GM10847 (cell line): ENCODE measurements around the gene DIAPH2.

Source experiments
- POLR2A ChIP-seq: IDR thresholded peaks from 2 replicates; pipeline ENCODE4 v1.6.1; 2011; ENCODE audit not compliant: insufficient read length; ENCODE audit errors: extremely low read depth

Gene DIAPH2

DNA sequence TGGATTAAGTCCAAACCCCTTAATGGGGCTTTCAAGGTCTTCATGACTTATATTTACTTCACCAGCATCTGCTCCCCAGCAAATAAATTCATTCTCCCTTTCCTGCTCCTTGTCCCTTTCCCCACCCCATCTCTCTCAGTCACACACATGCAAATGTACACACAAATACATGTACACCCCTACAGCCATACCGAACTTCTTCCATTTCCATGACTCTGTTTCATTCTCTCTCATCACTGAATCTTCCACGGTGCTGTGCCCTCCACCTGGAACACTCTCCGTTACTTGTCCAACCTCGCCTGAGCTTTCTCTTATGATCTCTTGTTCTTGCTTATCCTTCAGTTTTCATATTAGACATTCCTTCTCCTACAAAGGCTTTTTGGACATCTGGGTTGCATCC lies 177.0 kb downstream of the DIAPH2 start:
- no peak for TF ChIP-seq POLR2A

DNA sequence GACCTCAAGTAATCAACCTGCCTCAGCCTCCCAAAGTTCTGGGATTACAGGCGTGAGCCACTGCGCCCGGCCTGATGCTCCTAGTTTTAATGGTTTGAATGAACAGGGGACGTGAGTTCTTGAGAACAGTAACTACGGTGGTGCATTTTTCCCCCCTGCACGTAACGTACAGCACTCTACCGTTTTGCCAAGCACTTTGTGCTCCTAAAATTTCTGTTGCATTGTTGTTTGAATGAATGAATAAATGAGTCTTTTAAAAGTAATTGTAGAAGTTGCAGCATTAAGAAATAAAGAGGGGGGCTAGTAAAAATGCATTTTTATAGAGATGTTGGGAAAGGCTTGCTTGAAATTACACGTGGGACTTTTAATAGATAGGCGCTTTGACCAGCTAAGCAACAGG lies 199.0 kb downstream of the DIAPH2 start, which contains the start of gene RPA4:
Gene RPA4 (plus strand): TSS at position 301 of the 400 bp plus-strand sequence. CDS start 403 bp downstream, outside the sequence.
- no peak for TF ChIP-seq POLR2A

DNA sequence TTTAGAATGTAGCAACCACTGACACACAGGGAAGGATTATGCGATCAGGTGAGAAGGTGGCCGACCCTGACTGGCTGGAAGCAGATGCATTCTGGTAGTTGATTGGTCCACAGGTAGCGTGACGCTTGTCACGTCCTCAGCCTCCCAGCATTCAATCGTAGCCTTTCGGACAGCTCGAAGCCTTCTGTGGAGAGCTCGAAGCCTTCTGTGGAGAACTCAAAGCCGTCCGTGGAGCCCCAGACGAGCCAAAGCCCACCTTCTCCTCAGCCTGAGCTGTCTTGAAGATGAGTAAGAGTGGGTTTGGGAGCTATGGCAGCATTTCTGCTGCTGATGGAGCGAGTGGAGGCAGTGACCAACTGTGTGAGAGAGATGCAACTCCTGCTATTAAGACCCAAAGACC lies 199.4 kb downstream of the DIAPH2 start:
- no peak for TF ChIP-seq POLR2A

DNA sequence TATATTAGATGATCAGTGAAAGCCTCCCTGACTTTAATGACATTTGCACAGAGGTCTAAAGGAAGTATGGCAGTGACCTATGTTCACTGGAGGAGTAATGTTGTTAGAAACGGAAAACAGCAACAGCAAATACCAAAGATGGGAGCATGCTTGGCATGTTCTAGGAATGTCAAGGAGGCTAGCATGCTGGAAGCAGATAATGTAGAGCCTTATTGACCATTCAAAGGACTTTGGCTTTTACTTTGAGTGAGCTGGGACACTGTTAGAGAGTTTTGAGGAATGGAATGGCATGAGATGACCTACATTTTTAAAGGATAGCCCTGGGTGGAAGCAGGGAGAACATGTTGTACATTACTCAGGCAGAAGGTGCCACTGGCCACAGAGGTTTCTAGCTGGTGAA lies 205.1 kb downstream of the DIAPH2 start:
- no peak for TF ChIP-seq POLR2A

DNA sequence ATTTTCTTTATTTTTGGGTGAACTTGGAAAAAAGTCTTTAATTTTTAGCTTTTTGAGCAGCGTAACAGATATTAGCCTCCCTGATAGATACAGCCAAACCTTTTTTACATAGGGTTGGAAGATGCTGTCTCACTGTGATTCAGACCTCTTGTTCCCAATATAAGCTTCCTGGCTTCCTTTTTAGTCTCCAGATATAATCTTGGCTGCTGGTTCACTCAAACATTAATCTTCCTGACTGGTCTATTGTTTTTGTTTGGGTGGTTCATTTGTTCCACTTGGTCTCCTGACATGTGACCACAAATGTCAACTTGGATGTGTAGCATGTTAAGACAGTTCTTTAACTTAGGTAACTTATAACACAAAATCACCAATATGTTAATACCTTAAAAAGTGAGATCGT lies 222.1 kb downstream of the DIAPH2 start:
- TF ChIP-seq POLR2A, result no peak

- TF ChIP-seq POLR2A, result no peak
These were observed 223.1 kb downstream of the DIAPH2 start for GRCh38 chrX:96907516-96908272.

- TF ChIP-seq POLR2A, result no peak
These were observed 224.6 kb downstream of the DIAPH2 start for GRCh38 chrX:96909291-96909690.

- no peak for TF ChIP-seq POLR2A
These were observed 234.2 kb downstream of the DIAPH2 start for GRCh38 chrX:96918864-96919263.

- TF ChIP-seq POLR2A, result no peak
These were observed 235.0 kb downstream of the DIAPH2 start for GRCh38 chrX:96919672-96920071.

GRCh38 chrX:96924581-96924980 lies 239.9 kb downstream of the DIAPH2 start:
- no peak for TF ChIP-seq POLR2A

- no peak for TF ChIP-seq POLR2A
These were observed 244.4 kb downstream of the DIAPH2 start for GRCh38 chrX:96929036-96929435.

DNA sequence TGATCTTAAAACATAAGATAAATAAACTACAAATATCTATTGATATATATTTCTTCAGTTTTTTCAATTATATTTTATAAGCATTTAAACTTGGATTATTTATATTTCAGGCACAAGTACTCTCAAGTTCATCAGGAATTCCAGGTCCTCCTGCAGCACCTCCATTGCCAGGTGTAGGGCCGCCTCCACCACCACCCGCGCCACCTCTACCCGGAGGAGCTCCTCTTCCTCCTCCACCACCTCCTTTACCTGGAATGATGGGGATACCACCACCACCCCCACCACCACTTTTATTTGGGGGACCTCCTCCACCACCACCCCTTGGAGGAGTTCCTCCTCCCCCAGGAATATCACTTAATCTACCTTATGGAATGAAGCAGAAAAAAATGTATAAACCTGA lies 273.1 kb downstream of the DIAPH2 start:
- no peak for TF ChIP-seq POLR2A

DNA sequence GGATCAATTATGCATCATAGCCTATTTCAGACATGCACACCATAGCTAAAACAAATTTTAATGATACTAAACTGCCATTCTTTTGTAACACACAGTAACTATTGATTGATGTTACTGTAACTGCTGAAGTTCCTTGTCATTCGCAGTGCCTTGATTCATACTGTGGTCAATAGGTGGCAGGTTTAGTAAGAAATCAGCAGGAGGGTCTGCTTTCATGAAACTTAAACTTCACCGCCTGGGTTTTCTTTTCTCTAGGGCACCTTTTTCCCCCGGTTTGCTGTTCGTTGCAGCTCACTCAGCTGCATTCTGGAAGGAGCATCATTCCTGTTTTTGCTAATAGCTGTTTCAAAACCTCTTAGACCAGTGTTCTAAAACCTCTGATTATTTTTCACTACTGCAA lies 287.2 kb downstream of the DIAPH2 start:
- no peak for TF ChIP-seq POLR2A

- TF ChIP-seq POLR2A, result no peak
These were observed 294.3 kb downstream of the DIAPH2 start for GRCh38 chrX:96978906-96979305.

- TF ChIP-seq POLR2A, result no peak
These were observed 295.1 kb downstream of the DIAPH2 start for GRCh38 chrX:96979766-96980165.

- no peak for TF ChIP-seq POLR2A
These were observed 297.5 kb downstream of the DIAPH2 start for GRCh38 chrX:96982161-96982560.

DNA sequence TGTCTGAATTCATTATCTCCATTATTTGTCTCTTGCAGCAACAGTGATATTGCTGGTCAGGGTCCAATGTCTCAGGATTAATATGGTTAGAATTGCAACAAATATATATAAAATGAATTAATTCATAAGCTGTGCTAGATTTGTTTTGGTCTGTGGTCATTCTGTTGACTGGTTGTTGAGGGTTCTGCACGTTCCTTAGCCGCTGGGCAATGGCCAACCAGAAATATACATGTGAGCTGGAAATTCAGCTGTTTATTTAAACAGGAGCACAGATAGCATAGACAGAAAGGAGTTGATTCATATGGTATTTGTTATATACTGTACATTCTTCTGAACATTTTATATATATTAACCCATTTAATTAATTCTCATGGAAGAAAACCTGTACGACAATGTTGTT lies 299.9 kb downstream of the DIAPH2 start:
- TF ChIP-seq POLR2A, result no peak
